Hematopoietic multipotent progenitor cell treated with erythropoietin and hydrocortisone succinate and interleukin-3 and kit ligand, for 8 days (in vitro differentiated cells): ENCODE data around the gene GALNT13.

Experiments used
- DNase-seq: peaks from one replicate; pipeline ENCODE4 v3.0.0-alpha.2; 2015

The GALNT13 gene

DNA sequence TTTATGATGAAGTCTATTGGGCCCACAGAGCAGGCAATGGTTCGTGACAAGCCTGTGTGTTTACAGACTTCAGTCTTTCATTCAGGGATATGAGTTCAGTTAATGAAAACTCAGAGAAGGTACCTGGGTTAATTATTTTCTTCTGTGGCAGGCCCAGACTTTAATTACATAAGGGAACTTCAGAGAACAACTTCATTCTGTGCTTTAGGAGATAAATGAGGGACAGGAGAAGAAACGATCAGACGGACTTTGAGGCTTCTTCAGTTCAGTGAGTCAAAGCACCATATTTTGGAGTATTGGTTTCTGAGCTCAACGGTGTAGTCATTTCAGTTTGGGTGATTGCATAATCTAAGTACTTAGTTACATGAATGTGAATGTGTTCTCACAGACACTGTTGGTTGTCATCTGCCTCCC is 623.7 kb downstream of the GALNT13 start:
- DNase-seq = no peak

GRCh38 chr2:154497019-154497418 is 625.3 kb downstream of the GALNT13 start:
- no peak for DNase-seq
